GM18909 (cell line): Measurements from ENCODE around the gene DHRS11.

Experiments used
- ATAC-seq: cut with Tn5 transposase; IDR thresholded peaks from one replicate; pipeline ENCODE4 v1.9.1; 2021; ENCODE audit warnings: mild to moderate bottlenecking; ENCODE audit not compliant: unreplicated experiment, poor library complexity

DHRS11 gene

DNA sequence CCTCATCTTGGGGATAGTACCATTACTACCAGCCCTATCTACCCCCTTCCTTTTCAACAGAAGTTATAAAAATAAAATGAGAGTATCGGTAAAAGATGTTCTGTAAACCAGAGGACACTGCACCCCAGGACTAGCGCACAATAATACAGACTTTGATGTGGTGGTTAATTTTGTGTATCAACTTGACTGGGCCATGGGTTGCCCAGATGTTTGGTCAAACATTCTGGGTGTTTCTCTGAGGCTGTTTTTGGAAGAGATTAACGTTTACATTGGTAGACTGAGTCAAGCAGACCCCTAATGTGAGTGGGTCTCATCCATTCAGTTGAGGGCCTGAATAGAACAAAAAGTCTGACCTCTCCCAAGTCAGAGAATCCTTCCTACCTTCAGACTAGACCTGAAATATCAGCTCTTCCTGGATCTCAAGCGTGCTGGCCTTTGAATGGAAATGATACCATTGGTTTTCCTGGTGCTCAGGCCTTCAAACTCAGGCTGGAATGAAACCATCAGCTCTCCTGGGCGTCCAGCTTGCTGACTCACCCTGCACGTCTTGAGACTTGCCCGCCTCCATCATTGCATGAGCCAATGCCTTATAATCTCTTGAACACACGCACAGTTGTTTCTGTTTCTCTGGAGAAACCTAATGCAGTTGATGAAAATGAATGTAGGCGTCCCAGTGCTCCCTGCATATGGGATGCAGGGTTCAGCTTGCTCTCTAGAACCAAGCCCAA is 19.8 kb downstream of the DHRS11 start:
- ATAC-seq = no peak

DNA sequence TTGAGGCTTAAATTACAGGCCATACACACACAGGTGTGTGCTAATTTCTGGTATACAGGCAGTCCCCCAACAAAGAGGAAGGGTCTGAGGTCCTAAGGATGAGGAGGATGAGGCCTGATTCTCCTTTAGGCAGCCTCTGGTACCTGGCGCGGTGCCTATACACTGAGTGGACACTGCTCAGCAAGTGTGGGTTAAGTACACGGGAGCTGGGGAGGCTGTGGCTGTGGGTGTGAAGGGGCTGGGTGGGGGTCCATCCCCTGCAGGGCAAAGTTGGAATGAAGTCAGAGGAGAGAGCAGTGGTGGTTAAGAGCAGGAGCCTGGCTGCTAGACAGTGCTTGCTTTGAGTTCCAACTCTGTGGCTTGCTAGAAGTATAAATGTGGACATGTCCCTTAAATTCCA is 20.6 kb downstream of the DHRS11 start:
- ATAC-seq = no peak

DNA sequence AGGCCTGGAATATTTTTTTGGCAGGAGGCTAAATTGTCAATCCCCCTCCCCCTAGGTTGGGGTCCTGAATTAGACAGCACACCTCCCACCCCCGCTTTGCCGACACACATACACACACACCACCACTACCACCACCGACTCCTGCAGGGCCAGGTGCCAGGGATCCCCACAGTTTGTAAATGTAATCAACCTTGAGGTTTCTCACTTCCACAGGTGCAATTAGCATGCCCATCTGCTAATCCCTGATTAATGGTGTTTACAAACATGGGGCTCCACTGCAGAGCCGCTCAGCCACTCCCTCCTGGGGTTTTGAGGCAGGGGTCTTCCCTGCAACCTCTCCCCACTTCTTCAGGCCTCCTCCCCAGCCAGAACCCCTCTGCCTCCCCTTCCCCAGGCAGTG is 21.5 kb downstream of the DHRS11 start:
- ATAC-seq = no peak

DNA sequence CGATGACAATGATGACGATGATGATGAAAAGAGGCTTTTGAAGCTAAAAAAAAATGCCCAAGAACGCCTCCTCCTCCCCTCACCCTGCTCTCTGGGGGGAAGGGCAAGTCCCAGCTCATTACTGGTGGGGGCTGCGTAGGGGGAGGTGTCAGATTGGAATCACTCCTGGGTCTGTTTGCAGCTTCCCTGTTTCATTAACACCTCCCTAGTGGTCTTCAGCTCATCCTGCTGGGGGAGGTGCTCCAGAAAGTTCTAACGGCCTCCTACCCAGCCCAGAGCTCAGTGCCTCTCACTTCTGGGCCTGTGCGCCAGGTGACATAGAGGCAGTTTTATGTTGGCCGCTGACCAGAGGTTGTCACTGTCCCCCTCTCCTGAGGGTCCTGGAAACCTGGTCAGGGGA is 22.4 kb downstream of the DHRS11 start:
- no peak for ATAC-seq

DNA sequence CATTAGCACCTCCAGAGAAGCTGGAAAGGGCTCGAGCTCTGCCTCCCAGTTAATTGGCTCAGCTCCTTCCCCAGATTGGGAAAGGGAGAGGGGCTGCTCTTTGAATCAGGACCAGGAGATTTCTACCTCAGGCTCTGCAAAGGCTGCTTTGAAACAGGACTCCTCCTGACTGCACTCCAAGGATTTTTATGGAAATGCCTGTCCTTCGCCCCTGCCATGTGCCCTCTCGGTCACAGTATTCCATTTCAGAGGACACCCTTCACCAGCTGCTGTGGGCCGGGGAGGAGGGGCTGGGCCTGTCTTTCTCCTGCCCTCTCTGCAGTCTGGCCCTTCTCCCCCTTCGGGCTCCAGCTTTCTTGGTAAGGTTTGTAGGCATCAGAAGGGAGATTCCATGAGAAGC is 23.3 kb downstream of the DHRS11 start:
- no peak for ATAC-seq

DNA sequence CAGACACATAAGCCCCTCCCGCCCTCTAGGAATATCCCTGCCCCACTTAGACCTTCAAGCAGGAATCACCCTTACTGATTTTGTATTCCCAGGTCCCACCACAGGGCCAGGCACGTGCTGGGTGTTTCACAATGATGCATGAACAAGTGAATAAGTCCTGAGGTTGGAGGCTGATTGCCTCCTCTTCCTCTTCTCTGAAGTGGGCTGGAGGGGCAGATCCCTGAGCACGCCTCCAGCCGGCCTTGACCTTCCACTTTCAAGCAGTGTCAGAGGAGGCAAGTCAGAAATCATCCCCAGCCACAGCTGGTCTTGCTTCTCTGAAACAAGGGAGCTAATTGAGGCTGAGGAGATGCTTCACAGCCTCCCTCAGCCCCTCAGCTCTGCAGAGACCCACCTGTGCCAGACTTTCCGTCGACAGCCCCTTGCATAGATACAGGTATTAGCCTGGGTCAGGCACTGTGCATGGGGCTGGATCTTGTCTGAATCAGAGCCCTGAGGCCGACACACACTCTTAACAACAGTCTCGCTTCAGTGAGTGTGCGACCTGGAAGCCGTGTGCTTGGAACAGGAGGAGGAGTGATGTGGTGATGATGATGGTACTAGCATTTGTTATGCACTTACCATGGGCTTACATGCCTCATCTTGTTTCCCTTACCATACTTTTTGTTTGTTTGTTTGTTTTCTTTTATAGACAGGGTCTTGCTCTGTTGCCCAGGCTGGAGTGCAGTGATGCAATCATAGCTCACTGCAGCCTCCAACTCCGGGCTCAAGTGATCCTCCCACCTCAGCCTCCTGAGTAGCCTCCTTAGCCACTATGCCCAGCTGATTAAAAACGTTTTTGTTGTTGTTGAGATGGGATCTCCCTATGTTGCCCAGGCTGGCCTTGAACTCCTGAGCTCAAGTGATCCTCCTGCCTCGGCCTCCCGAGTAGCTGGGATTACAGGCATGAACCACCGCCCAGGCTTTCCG is 24.7 kb downstream of the DHRS11 start:
- no peak for ATAC-seq

DNA sequence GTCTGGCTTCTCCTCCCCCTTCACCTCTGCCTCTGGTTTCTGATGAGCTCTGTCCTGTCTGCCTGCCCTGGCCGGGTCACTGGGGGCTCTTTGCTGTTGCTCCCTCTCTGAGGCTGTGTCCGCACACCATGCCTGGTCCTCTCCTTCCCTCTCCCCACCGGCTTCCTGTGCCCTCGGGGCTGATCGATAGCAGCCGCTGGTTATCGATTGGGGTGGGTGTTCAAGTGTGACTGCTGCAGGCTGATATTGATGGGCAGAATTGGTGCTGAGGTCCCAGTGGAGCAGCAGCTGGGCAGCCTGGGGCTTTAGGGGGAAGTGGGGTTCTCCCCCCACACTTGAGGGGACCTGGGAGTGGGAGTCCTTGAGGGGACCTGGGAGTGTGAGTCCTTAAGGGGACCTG is 26.1 kb downstream of the DHRS11 start:
- no peak for ATAC-seq

DNA sequence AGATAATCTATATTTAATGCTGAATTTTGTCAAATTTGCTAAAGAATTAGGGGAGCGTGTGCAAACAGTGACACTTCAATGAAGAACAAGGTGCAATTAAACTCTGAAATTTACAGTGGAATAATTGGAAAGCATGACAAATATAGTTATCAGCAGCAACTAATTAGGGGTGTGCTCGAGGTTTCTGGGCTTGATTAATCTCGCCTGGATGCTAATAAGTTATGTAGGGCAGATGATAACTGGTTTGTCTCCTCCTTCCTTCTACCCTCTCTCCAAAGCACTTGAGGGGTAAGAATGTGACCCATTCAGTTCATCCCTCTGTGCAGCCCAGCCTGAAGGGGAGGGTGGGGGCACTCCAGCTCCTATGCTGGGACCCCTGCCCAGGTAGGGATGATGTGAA is 31.6 kb downstream of the DHRS11 start:
- ATAC-seq = no peak

DNA sequence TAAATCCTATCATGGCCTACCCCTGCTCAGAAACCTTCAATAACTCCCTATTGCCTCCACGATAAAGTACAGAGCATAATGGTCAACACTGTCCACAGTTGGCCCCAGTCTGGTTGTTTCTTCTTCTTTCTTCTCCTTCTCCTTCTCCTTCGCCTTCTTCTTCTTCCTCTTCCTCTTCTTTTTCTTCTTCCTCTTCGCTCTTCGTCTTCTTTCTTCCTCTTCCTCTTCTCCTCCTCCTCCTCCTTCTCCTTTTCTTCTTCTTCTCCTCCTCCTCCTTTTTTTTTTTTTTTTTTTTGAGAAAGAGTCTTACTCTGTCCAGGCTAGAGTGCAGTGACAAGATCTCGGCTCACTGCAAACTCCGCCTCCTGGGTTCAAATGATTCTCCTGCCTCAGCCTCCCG is 33.5 kb downstream of the DHRS11 start:
- no peak for ATAC-seq

DNA sequence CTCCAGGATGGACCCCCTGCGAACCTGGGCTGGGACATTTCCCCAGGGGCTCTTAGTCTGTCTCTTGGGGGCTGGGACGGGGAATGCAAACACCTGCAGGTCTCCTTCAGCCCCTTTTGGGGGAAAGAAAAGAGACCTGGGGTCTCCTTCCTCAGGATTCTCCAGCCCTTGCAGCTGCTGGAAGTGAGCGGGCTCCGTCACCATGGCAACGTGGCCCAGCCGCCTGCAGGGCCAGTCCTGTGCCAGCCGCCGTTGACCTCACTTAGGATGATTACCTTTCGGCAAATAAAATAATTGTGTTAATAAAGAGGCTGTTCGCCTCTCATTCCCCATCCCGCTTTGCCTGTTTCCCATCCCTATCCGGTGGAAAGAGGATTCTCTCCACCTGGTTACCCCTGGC is 35.4 kb downstream of the DHRS11 start:
- ATAC-seq = no peak

DNA sequence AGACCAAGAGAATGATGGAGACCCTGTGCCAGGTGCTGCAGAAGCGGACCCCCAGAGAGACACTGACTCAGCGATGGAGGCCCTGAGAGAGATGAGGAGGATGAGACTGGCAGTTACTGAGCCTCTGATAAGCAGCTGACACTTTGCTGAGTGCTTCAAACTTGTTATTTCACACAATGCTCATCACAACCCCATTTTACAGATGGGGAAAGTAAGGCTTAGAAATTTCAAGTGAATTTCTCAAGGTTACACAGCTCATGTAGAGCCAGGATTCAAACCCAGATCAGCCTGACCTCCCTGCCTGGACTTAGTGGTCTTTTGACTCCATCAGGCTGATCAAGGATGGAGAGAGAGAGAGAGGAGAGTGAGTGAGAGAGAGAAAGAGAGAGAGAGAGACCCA is 36.9 kb downstream of the DHRS11 start:
- ATAC-seq = no peak

DNA sequence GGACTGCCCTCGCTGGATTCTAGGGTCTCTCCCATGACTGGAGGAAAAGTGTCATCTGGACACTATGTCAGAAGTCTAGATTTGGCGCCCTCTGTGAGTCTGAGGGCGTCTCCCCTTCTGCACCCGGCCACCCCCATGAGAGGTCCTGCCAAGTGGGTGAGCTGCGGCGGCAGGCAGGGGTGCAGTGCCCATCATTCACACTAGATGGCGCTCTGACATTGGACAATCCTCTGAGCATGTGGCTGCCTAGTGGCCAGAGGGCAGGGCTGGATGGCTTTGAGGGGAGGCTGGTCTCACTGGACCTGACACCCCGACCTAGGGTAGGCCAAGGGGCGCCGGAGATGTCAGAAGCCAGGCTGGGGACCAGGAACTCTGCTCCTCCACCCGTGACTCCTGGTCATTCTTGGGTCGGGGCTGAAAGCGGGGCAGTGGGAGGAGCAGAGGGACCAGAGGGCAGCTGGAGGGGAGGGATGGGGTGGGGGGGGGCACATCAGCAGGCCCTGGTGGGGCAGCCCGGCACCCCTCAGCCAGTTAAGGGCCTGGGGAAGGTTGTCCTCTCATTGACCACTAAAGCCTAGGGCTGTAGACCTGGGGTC is 37.7 kb downstream of the DHRS11 start:
- ATAC-seq = no peak

DNA sequence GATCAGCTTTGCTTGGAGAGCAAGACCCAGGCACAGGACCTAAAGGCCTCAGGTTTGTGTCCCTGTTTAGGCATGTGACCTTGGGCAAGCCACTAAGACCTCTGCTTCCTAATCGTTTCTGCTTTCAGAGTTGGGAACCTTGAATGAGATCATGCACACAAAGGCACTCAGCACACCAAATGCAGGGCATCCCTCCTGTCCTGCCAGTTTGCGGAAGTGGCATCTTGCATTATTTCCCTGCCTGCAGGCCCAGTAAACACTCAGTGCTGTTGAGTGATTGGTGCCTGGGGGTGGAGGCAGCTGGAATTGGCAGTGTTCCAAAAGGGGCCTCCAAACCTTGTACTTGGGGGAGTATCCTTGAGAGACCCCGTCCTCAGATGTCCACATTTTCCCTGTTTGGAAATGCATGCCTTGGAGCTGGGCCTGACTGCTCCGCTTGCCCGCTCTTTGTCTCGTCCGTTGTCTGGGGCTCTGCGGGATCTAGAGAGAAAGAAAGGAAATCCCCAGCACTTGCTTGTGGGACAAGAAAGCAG is 38.4 kb downstream of the DHRS11 start:
- ATAC-seq = no peak

DNA sequence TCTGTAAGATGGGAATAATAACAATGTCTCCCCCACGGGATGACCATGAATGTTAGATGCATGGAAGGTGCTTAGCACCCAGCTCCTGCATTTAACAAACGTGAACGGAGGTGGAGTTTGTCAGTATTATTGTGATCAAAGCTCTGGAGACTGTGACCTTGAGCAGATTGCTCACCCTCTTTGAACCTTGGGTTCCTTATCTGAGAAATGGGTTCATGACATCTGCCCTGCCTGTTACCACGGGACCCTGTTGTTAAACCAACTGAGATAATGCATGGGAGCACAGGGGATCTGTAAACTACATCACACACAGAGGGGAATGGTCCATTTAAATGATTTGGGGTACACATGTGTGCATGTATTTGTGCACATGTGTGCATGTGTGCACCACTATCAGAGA is 39.3 kb downstream of the DHRS11 start:
- ATAC-seq = no peak

DNA sequence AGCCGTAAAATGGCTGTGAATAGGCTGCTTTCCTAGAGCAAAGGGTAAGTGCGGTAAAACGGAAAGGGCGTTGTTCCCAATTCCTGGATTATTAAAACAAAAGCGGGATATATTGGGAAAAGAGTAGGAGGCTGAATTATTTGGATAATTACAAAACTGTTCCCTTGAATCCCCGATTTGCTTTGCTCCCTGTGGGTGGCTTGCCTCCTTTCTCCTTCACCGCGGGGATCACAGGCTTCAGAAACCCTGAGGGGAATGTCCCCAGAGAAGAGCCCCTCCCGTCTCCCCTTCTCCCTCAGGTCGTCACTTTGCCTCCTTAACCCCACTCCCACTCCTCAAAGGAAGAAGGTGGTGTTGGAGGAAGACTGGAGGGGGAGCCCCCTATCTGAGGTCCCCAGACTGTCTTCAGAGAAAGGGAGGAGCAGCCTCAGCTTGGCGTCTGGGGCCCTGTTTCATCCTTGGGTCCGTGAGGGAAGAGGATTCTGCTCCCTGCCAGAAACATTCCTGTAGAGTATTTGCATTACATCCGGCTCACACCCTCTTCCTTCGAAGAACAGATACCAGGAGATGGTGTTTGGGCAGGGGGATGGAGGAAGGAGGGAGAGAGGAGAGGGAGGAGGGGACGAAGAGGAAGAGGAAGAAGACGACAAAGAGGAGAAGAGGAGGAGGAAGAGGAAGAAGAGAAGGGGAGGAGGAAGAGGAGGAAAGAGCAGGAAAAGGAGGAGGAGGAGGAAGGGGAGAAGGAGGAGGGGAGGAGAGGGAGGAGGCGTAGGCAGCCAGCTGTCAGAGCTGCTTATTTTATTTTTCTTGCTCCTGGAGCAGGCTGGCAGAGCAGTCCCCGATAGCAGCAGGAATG is 41.5 kb downstream of the DHRS11 start:
- ATAC-seq = no peak

DNA sequence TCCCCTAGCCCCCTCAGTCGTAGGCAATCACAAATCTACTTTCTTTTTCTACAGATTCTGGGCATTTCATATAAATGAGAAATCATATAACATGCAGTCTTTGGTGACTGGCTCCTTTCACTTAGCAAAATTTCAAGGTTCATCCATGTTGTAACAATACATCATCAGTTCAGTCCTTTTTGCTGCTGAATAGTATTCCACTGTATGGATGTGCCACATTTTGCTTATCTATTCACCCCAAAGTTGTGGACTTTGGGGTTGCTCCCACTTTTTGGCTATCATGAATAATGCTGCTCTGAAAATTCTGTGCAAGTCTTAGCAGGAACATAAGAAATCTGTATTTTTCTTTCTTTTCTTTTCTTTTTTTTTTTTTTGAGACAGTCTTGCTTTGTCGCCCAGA is 48.7 kb downstream of the DHRS11 start:
- ATAC-seq = no peak

DNA sequence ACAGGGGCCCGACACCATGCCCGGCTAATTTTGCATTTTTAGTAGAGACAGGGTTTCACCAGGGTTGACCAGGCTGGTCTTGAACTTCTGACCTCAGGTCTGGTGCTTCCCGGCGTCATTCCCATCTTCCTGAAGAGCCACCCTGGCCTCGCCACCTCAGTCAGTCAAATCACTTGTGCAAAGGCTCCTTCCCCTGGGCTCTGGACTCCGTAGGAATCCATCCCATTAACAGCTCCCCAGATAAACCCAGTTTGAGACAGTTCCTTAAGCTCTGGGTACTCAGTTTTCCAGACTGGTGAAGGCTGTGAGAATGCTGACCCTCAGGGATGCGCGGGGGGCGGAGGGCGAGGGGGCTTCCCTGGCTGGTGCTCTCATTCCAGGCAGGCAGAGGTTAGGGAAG is 49.2 kb downstream of the DHRS11 start:
- no peak for ATAC-seq

DNA sequence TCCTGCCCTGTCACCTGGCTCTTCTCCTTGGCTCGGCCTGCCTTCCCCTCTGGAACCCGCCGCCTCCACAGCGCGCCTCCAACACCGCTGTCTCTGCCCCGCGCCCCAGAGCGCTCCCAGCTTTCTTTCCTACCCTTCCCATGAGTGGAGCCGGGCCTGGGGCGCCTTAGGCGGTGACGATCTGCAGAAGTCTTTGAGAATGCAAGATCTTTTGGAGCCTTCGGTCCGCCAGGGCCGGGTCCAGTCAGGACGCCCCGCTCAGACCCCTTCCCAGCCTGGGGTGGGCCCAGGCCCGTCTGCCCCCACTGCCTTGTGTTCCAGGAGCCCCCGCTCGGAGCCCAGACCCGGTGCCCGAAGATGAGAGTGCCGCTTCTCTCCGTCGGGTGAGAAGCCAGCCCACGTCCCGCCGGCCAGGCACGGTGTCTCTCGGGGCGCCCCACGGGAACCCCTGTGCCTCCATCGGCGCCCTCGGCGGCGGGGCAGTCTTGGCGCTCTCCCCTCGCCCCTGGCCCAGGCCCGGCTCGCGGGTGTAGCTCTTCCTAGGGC is 49.7 kb downstream of the DHRS11 start:
- ATAC-seq = no peak

DNA sequence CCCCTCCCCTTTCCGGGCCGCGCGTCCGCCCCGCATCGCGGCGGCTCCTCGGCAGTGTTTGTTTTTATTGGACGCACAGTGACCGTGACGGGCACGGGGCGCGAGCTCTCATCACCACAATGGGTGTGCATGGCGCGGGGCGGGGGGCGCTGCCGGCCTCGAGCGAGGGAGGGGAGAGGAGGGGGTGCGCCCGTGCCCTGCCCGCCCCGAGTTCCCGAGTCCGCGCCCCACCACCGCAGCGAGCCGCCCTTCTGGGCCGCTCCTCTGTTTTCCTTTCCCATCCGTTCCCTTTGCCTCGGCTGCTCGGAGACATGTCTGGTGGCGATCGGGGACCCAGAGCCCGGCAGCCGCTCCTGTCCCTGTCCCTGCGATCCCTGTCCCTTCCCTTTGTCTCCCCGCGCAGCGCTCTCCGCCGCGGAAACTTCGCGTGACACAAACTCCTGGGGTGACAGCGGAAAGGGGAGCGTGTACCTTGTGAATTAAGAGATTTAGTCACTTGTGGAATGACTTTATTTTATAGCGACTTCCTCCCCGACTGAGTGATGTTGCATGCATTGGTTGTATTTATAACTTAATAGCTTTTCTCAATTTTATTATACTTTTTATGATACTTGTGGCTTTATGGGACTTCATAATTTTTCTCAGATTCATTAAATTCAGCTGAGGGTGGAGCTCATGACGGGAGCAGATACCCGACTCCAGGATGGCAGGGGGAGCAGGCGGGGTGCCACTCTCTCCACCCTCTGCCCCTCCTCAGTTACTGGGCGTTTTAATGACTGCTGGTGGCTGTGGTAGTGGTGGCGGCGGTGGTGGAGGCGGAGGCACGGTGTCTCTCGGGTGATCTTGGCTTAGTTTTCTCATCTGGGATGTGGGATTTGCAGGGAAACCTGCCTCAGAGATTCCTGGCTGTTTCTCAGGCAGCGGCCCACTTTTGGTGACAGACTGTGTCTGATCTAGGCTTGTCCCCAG is 50.5 kb downstream of the DHRS11 start:
- ATAC-seq = no peak
